CD4-positive, alpha-beta T cell treated with Interferon gamma for 1 hour (primary cell): Measurements from ENCODE around the gene GRIK4.

Source experiments
- DNase-seq: peaks from one replicate; pipeline ENCODE4 v3.0.0-alpha.2; 2020

GRIK4 gene

DNA sequence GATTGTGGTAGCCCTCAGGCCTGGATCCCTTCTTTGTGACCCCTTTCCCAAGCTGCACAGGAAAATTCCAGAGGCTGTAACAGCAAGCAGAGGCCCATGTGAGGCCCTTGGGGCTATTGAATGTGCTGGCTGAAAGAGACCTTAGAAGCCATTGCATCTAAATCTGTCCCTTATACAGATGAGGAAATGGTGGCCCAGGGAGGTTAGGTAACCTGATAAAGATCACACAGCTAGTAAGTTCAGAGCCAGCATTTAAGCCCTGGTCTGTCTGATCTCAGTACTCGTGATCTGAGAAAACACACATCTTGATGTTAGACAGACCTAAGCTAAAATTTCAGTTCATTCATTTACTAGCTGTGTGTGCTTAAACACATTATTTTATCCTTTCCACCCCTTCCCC lies 396.4 kb downstream of the GRIK4 start:
- DNase-seq = no peak

DNA sequence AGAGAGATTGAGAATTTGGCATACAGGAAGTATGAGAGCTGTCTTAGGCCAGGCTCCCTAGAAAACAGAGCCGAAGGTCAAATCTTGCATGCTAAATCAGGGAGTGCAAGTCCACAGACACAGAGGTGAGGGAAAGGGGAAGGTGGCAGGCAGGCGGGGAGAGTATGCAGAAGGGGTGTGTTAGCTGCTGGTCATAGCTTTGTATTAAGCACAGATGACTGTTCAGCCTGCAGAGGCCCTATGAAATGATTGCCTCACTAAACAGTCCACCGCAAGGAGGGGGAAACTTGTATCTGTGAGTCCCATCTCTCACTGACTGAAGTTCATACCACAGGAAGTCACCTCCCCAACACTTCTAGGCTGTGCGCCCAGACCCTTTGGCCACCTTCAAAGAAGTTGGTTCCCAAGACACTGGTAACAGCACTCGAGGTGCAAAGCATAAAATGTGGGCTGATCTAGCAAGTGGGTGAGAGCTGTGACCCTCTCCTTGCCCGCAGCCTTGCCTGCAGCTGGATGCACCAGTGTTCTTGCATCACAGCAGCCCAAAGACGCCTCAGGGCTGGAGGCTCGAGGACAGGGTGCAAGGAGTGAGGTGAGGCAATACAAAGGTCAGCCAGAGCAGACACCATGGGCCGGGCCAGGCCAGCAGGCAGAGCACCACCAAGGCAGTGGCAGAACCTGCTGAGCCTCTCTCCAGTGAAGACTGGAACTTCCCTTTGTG lies 397.1 kb downstream of the GRIK4 start:
- DNase-seq = peak; percentile 7

DNA sequence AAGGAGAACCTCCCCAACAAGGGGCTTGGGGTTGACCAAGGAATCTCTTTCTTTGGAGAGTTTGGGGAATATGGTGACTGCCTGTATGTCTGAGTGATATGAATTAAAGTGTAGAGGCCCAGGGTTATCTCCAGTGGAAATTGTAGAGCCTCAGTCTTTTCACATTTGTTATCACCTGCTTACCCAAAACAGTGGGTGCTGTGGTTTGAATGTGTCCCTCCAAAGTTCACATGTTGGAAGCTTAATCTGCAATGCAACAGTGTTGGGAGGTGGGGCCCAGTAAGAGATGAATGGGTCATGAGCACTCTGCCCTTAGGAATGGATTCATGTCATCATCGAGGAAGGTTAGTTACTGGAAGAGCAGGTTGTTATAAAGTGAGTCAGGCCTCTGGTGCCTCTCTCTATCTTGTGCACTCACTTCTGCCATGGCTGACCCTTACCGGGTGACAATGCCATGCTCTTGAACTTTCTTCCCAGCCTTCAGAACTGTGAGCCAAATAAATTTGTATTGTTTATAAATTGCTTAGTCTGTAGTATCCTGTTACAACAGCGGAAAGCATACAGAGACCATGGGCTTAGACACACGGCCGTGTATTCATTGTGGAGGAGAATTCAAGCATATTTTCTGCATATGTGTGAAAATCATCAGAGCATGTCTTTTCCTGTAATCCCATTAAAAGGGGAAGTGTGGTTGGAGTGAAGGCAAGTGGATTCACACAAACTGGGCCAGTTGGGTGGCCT lies 398.3 kb downstream of the GRIK4 start:
- no peak for DNase-seq

DNA sequence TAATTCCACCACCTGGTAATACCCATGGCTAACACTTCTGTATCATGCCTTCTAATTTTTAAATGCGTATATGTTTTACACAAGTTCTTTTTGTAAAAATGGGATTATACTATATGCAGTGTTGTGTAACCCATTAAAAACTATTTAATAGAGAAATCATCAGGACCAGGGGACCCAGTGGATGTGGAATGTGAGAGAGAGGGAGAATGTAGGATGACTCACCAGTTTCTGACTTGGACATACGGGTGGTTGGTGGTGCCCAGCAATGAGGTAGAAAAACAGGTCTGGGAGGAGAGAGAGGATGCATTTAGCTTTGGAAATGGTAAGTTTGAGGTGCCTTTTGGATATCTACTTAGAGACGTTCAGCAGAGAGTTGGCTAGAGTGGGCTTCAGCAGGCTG lies 400.4 kb downstream of the GRIK4 start:
- no peak for DNase-seq

DNA sequence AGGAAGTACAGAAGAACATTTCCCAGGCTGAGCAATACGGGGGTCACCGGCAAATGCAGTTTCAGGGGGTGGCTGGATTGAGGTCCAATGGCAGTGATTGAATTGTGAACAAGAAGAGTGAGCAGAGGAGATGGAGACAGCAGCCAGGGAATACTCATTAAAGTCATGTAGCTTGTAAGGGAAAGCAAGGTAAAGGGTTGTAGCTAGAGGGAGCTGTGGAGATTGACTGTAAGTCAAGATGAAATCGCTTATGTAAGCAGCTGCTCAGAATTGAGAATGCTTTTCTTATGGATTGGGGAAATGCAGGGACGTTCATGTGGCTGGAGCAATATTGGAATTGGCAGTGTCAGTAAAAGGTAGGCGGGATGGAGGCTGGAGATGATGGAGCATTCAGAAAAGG lies 401.0 kb downstream of the GRIK4 start:
- DNase-seq = no peak

DNA sequence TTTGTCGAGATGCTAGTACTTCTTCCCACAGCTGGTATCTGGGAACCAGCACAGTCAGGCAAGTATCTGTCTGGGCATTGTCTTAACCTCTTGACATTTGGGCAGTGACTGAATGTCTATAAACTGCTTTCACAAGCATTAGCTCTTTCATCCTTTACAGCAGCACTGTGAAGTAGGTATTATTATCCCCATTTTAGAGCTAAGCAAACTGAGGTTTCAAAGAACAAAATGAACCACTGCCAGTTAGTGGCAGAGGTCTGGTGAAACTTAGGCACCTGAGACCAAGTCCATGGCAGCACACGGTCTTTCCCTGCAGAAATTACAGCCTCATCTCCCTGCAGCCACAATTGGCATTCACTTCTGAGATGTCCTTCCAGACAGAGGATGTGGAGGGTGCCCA lies 401.4 kb downstream of the GRIK4 start:
- DNase-seq = no peak

DNA sequence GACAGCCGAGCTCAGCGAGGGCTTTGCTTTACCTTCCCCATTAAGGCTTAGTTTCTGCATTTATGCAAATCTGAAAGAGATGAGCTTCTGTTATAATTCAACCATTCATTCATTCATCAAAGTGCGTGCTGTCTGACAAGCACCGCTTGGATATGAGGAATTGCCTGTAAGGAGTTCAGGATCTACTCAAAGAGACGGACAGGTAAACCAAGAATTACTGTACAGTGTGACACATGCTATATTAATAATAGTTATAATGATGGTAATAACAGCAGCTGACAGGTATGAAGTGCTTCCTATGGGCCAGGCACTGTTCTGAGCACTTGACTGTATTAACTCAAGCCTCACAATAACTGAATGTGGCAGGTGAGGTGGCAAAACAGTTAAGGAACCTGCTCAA lies 402.5 kb downstream of the GRIK4 start:
- DNase-seq = no peak

DNA sequence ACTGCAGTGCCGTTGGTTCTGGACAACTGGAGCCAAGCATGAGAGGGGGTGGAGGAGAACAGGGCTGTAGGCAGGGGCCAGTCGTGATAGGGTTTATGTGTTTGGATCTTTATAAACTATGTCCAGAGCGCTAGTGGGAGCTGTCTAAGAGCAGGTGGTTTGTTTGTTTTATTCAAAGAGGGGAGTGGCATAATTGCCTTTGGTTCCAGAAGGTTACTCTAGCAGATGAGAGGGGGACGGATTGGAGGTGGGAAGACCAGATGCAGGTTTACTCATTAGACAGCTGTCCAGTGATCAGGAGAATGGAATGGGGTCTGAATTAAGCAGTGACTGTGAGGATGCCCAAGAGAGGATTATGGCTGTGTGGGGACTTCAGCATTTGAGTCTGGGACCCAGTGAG lies 403.1 kb downstream of the GRIK4 start:
- DNase-seq = no peak

DNA sequence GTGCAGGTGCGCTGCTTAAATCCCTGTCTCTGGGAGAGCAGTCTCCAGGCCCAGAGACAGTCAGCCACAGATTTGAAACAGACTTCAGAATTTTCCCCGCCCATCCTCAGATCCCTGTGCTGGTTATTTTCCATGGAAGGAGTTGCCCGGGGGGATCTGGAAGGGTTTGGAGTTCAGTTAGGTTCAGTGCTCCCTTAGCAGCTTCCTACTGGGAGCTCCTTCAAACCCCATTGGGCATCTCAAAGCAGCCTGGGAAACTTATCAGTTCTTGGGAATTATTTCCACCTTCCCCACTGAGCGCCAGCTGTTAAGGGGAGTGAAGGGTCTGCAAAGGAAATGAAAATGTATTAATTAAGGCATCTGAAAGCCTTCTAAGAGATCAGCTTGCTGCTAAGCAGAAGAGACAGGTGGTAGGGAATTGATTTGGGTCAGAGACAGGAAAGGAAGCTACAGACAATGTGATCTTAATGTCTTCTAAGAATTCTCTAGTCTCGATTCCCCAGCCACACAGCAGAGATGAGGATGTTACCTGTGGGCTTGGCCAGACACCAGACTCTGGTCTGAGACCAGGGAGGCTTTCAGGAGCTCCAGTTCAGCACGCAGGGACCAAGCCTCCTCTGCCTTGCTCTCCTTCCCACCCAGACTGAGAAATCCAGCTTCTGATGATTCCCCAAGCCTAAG lies 406.2 kb downstream of the GRIK4 start:
- DNase-seq = no peak

DNA sequence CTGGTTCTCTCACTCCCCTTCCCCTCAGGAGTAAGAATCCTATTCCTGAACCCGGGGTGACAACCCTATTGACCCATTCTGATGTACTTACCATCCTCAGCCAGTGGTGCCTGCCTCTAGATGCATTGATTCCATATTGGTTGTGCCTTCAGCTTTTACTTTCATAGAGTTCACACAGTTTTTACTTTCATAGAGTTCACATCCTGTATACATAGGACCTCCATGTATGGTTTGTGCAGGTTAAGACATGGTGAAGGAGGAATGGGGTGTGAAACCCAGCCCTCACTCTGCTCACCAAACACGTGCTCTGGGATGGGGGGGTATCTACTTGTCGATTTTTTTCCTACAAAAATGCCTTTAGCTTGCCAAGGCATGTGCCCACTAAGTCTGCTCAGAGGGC lies 406.7 kb downstream of the GRIK4 start:
- no peak for DNase-seq

DNA sequence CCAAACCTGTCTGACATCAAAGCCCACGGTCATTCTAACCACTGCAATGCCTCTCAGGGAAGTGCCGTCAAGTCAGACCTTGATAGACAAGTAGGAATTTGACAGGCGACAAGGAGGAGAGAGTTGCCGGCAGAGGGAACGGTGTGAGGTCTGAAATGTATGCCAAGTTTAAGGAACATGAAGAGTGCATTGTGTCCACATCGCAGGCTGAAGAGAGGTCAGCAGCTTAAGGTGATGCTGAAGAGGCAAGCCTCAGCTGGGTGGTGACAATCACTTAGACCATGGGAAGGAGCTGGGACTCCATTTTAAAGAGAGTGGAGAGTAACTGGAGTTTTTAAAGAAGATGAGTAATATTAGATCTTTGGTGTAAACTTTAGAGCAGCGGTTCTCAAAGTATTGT lies 407.5 kb downstream of the GRIK4 start:
- DNase-seq = no peak

DNA sequence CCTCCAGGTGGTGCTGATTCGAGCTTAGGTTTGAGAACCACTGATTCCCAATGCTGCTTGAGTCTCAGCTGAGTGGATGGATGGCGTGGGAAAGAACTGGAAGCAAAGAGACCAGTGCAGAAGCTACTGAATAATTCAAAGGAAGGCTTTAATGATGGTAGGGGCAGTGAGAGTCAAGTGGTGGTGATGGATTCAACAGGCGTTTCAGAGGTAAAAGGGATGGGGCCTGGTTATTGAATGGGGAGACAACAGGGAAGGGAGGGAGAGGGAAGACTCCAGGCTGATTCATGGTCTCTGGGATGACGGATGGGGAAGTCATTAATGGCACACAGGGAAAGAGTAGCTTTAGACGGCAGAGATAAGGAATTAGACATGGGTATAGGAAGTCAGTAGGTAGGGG lies 408.0 kb downstream of the GRIK4 start:
- DNase-seq = no peak

DNA sequence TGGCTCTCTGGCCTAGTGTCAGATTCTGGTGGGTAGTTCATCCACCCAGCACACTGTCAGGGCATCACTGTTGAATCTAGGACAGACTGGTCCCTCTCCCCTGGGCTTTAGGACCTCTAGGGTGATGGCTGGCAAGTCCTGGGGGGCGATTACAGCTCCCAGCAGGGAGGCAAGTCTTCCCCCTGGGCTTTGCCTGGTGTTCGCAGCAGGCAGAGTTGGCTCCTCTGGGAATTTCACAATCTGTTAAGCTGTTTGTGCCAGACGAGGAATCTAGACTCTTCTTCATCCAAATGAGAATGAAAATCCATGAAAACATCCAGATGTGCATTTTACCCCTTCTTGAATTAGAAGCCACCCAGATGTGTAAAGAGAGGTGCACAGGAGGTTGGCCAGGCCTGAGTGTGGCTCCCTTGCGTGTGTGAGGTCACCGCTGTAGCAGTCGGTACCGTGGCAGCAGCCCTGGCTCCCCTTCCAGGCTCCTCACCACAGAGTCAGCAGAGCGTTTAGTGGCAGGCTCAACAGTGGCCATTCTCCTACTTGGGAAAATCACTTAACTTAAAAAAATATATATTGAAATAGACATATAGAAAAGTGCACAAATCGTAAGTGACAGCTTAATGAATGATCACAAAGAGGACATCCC lies 412.4 kb downstream of the GRIK4 start:
- no peak for DNase-seq

DNA sequence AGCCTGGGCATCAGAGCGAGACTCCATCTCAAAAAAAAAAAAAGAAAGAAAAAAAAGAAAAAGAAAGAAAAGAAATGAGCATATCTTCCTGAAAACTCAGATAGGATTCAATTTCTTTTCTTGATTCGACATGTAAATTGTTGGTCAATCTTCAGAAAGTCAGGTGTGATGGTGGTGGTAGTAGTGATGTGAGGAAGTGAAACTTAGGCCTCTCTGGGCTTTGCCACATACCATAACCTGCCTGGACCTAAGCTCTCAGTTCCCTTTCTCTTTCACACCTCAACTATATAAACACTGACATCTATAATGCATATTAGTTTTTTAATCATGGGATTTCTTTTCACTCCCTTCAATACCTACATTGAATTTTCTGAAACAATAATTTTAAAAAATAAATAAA lies 414.4 kb downstream of the GRIK4 start:
- peak; percentile 8 for DNase-seq

DNA sequence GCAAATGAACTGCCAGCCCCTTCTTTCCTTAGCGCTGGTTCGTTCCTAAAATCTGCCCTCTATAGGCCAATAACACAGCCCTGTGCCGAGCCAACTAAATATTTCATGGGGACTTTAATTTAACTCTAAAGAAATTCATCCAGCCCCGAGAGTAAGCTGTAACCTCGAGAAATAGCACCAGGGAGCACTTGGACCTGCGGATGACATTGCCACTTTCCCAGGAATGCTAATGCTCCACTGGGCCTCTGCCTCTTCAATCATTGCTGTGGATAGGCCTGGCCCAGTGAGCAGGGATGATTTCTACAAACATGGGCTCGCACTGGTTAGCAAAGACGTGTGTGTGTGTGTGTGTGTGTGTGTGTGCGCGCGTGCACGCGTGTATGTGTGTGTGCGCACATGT lies 417.1 kb downstream of the GRIK4 start:
- DNase-seq = no peak

DNA sequence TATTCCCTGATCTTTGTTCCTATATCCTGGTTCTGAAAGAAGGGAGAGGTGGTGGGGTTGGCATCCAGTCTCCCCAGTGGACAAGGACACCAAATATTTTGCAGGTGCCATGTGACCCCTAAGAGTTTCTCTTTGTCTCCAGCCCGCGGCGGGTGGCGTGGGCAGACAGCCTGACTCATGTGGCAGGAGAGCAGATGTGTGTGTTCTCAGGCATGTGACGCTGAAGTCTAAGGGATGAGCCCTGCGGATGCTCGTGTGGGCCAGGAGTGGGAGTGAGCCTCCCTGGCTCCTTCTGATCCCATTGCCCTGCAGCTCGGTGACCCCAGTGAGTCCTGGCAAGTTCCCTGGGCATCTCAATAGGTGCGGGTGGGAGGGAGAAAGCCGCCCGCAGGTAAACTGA lies 417.5 kb downstream of the GRIK4 start:
- DNase-seq = no peak

DNA sequence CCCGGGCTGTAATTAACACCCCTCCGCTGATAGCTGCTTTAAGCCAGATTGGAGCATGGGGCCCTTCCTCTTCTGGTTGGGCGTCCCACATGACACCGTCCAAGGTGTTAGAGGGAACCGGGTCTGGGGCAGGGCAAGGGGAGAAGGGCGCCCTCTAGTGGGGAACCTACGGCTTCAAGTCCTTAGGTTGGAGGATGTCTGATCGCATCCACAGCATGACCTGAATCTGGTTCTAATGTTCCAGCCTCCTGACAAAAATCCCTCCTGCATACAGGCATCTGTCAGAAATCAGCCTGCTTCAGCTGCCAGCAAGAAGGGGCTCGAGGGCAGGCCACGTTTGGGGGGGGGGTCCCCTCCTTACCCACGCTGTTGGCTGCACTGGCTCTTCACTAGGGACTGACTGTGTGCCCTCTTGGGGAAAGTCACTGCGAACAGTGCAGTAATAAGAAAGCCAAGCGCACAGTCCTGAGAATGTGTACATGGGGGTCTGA lies 418.2 kb downstream of the GRIK4 start:
- peak; percentile 26 for DNase-seq

DNA sequence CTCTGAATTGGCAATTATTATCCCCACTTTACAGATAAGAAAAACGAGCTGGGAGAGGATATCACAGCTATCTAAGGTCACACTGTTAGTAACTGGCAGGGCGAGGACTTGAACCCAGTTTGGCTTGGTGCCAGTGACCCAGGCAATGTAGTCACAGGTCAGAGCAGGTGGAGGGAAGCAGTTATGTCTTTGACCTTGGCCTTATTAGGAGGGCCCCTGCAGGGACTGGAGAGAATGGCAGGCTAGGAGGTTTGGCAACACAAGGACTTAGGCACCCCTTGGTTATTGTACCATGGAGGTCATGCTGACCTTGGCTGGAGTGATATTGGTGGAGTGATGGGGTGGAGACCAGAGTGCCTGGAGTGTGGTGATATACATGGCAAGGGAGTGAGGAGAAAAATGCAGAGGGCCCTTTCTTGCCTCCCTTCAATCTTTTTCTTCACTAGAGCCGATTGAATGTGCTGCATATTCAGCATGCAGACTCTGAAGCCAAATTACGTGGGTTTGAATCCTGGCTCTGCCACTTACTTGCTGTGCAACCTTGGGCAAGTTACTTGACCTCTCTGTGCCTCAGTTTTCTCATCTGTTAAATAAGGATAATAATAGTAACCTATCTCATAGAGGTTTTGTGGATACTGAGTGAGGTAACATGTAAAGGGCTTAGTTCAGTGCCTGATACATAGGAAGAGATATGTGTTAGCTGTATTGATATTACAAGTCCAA lies 419.7 kb downstream of the GRIK4 start:
- no peak for DNase-seq

DNA sequence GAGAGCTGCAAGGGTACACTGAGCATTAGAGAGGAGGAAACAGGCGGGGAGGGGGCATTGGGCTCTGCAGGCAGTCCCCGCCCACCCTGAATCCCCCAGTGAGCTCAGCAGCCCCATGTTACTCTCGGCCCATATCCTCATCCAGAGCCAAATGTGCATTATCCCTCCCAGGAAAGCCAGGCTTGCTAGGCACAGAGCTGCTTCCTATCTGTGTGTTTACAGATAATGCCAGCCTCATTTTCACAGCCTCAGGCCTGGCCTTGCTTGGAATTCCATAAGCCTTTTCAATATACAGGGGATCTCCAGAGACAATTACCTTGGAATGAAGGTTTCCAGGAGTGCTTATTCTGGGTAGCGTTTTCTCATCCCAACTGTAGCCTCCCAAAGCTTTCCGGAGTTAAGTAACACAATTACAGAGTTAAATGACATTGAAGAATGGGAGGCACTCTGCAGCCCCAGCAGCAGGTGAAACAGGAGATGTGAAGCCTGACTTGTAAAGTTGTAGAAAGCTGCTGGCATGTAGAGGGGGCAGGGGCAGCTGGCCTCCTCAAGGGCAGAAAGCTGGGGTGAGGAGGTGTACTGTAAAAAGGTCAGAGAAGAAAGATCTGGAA lies 420.9 kb downstream of the GRIK4 start:
- DNase-seq = no peak

DNA sequence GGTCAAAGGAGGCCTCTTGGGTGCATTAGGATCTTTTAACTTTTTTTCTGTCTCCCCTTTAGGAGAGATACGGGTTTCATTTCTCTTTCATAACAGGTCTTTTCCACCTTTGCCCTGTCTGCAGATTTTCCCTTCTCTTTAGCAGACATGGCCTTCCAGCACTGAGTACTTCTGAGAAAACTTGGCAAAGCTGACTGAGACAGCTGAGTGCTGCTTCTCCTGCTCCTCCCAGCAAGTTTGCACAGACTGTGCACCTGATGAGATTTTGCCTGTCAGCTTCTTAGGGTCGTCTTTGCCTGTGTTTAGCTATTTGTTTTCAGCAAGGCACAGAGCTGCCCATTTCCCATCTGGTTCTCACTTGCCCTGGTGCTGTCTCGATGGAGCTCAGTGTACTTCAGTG lies 424.8 kb downstream of the GRIK4 start:
- DNase-seq = no peak

DNA sequence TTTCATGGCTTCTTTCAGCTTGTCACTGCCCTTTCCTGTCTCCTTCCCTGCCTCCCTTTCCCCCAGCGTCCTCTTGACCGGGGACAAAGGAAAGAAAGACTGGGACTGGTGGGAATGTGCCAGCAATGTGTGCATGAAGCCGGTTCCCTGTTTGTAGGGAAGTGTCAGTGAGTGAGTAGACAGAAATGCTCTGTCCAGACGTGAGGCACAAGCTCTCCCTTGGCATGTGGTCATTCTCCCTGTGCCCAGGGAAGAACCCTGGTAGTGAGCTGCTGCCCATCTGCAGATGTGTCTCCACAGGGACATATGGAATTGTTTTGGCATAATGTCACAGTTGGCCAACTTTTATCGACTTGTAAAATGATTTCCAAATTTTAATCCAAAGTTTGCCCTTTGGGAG lies 426.0 kb downstream of the GRIK4 start:
- no peak for DNase-seq

DNA sequence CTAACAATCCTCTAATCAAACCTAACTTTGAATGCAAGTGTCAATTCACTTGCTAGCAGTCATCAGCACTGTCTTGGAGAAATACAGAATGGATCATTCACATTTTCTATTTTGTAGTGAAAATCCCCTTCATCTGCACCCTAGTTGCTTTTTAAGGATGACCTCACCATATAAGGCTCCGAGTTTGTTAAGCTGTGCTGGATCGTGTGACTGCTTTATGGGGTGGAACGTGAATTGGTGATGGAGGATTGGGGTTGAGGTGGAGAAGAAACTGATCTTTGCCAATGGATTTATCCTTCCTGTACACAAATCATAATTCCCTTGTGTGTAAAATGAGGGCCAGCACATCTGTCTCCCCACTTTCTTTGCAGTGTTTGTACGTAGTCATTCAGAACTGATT lies 426.7 kb downstream of the GRIK4 start:
- DNase-seq = no peak
